Left hindlimb (tissue), 1 donor: Measurements from ENCODE around the gene TMED9.
"Not testable (repeated sequence)": the region's sequence is repeated elsewhere in the genome, so short reads cannot be mapped to it uniquely, and the experiment has no call there.

Experiments used
- DNase-seq: peaks from one replicate; pipeline ENCODE4 v3.0.0-alpha.2; 2018

TMED9 gene

GRCh38 chr5:177592010-177592834 is at the start of gene TMED9:
Gene TMED9 (plus strand): TSS chr5:177592203. CDS start chr5:177592215, 12 bp downstream.
- peak; percentile 91 for DNase-seq

GRCh38 chr5:177542816-177543465 is 49.1 kb upstream of the TMED9 start:
- no peak for DNase-seq

- no peak for DNase-seq
Observed at GRCh38 chr5:177545487-177546257, 46.3 kb upstream of the TMED9 start.

- no peak for DNase-seq
Observed at GRCh38 chr5:177546258-177546741, 45.7 kb upstream of the TMED9 start.

- DNase-seq: no peak
Observed at GRCh38 chr5:177547736-177548135, 44.3 kb upstream of the TMED9 start.

GRCh38 chr5:177548495-177548894 is 43.5 kb upstream of the TMED9 start:
- no peak for DNase-seq

GRCh38 chr5:177550122-177550521 is 41.9 kb upstream of the TMED9 start:
- DNase-seq: no peak

GRCh38 chr5:177552839-177553455 is 39.1 kb upstream of the TMED9 start:
- DNase-seq: no peak

GRCh38 chr5:177553671-177554429 is 38.2 kb upstream of the TMED9 start:
- DNase-seq: peak; percentile 54

GRCh38 chr5:177554474-177555111 is 37.4 kb upstream of the TMED9 start, which contains the start of gene FAM193B:
Gene FAM193B (minus strand): TSS chr5:177554563. CDS start chr5:177554458, 105 bp downstream.
- DNase-seq: peak; percentile 95

GRCh38 chr5:177555228-177555627 is 36.8 kb upstream of the TMED9 start:
- no peak for DNase-seq

- DNase-seq: no peak
Observed at GRCh38 chr5:177555665-177556064, 36.3 kb upstream of the TMED9 start.

- no peak for DNase-seq
Observed at GRCh38 chr5:177557041-177557647, 34.9 kb upstream of the TMED9 start.

- DNase-seq: no peak
Observed at GRCh38 chr5:177557796-177558195, 34.2 kb upstream of the TMED9 start.

- not testable (repeated sequence) for DNase-seq
Observed at GRCh38 chr5:177559446-177559941, 32.5 kb upstream of the TMED9 start.

GRCh38 chr5:177565046-177565445 is 27.0 kb upstream of the TMED9 start:
- DNase-seq: no peak

GRCh38 chr5:177568326-177568725 is 23.7 kb upstream of the TMED9 start:
- DNase-seq: no peak

- DNase-seq: no peak
Observed at GRCh38 chr5:177569894-177570293, 22.1 kb upstream of the TMED9 start.

GRCh38 chr5:177575488-177575887 is 16.5 kb upstream of the TMED9 start:
- DNase-seq: no peak

GRCh38 chr5:177576169-177576568 is 15.8 kb upstream of the TMED9 start:
- DNase-seq: no peak

GRCh38 chr5:177578316-177578715 is 13.7 kb upstream of the TMED9 start:
- no peak for DNase-seq
